DND-41 (cell line): ENCODE measurements around the gene EEF1AKMT1.
"Not testable (repeated sequence)": the region's sequence is repeated elsewhere in the genome, so short reads cannot be mapped to it uniquely, and the experiment has no call there.

Experiments
- ATAC-seq: fragments of 200-7000 bp; cut with Tn5 transposase; 3 replicates; pipeline ENCODE4 v1.9.1; 2021; ENCODE audit warnings: low read depth; ENCODE audit not compliant: insufficient read depth
- DNase-seq: peaks from one replicate; pipeline ENCODE4 v3.0.0-alpha.2; 2020
- H2AFZ ChIP-seq: 2 replicates; pipeline ENCODE4 v1.6.0; 2012; ENCODE audit warnings: low read depth, low read length
- H3K27ac ChIP-seq: 2 replicates; pipeline ENCODE4 v1.5.1; 2012; ENCODE audit warnings: low read length, inconsistent platforms
- H3K27me3 ChIP-seq: fragments of 200-600 bp; sonication (generic); 2 replicates; pipeline ENCODE4 v1.6.0; 2012; ENCODE audit warnings: low read length, mild to moderate bottlenecking, inconsistent platforms; ENCODE audit not compliant: insufficient read depth, poor library complexity
- H3K36me3 ChIP-seq: 2 replicates; pipeline ENCODE4 v1.5.1; 2012; ENCODE audit warnings: low read length, inconsistent platforms; ENCODE audit not compliant: insufficient read depth
- H3K4me1 ChIP-seq: 2 replicates; pipeline ENCODE4 v1.5.1; 2012; ENCODE audit warnings: mild to moderate bottlenecking, low read length; ENCODE audit not compliant: insufficient read depth
- H3K4me2 ChIP-seq: 2 replicates; pipeline ENCODE4 v1.6.0; 2012; ENCODE audit warnings: mild to moderate bottlenecking, moderate library complexity, low read length, inconsistent platforms; ENCODE audit not compliant: insufficient read depth
- H3K4me3 ChIP-seq, 2 experiments: fragments of 200-600 bp in 1 of 2; shearing (Covaris generic) in 1 of 2; 2 replicates each; pipeline ENCODE4 v1.5.1; 2012 to 2016; ENCODE audit warnings: inconsistent platforms in 2 of 2, low read length in 2 of 2, mild to moderate bottlenecking in 2 of 2, low read depth in 1 of 2, moderate library complexity in 1 of 2
- H3K79me2 ChIP-seq: 2 replicates; pipeline ENCODE4 v1.6.0; 2012; ENCODE audit warnings: low read length, inconsistent platforms; ENCODE audit not compliant: insufficient read depth
- H3K9ac ChIP-seq: 2 replicates; pipeline ENCODE4 v1.6.0; 2012; ENCODE audit warnings: low read depth, mild to moderate bottlenecking, inconsistent platforms, low read length, moderate library complexity
- H3K9me3 ChIP-seq: 2 replicates; pipeline ENCODE4 v1.5.1; 2012; ENCODE audit warnings: low read length, moderate library complexity, mild to moderate bottlenecking, inconsistent platforms; ENCODE audit not compliant: insufficient read depth, severe bottlenecking
- H4K20me1 ChIP-seq: 2 replicates; pipeline ENCODE4 v1.6.0; 2012; ENCODE audit warnings: low read length; ENCODE audit not compliant: insufficient read depth
- EZH2 ChIP-seq: IDR thresholded peaks from 3 replicates; pipeline ENCODE4 v1.6.1; 2012; ENCODE audit warnings: borderline replicate concordance, low read depth, mild to moderate bottlenecking, moderate library complexity, low read length, inconsistent platforms; ENCODE audit not compliant: severe bottlenecking
- TF ChIP-seq, protein P1 (sequence below): IDR thresholded peaks from 2 replicates; pipeline ENCODE4 v1.5.1; 2012; ENCODE audit warnings: borderline replicate concordance, low read length, moderate library complexity, mild to moderate bottlenecking; ENCODE audit not compliant: poor library complexity, severe bottlenecking; ENCODE audit errors: extremely low read depth

Gene EEF1AKMT1

DNA sequence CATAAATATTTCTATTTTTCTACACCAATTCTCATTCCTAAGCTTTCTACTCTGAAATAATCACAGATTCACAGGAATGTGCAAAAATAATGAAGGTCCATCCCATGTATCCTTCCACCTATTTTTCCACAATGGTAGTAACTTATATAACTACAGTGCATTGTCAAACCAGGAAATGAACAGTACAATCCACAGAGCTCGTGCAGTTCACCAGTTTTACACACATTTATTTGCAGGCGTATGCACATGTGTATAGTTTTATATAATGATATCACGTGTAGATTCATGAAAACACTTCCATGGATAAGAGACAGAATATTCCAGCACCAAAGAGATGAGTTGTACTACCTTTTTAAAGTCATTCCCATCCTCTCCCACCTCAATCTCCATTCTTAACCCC lies 12.9 kb downstream of the EEF1AKMT1 start:
- Histone ChIP-seq H3K36me3 (peaks cover 11% of the 10 kb centered on the region), H3K9ac (no peak overlapping the region), H3K79me2 (no peaks in the 10 kb centered on the region), H3K4me1 (no peaks in the 10 kb centered on the region), H3K4me2 (no peak overlapping the region), H3K9me3 (no peaks in the 10 kb centered on the region), H2AFZ (no peak overlapping the region), H3K27me3 (no peaks in the 10 kb centered on the region), H4K20me1 (no peaks in the 10 kb centered on the region), H3K4me3 (no peak overlapping the region), H3K27ac (no peak overlapping the region)
- TF ChIP-seq EZH2, result no peak
- TF ChIP-seq, protein P1, sequence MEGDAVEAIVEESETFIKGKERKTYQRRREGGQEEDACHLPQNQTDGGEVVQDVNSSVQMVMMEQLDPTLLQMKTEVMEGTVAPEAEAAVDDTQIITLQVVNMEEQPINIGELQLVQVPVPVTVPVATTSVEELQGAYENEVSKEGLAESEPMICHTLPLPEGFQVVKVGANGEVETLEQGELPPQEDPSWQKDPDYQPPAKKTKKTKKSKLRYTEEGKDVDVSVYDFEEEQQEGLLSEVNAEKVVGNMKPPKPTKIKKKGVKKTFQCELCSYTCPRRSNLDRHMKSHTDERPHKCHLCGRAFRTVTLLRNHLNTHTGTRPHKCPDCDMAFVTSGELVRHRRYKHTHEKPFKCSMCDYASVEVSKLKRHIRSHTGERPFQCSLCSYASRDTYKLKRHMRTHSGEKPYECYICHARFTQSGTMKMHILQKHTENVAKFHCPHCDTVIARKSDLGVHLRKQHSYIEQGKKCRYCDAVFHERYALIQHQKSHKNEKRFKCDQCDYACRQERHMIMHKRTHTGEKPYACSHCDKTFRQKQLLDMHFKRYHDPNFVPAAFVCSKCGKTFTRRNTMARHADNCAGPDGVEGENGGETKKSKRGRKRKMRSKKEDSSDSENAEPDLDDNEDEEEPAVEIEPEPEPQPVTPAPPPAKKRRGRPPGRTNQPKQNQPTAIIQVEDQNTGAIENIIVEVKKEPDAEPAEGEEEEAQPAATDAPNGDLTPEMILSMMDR, result no peak
- no peak for DNase-seq
- ATAC-seq, result no peak

GRCh38 chr13:20754009-20754408 lies 19.8 kb downstream of the EEF1AKMT1 start:
- TF ChIP-seq, protein P1, result no peak
- no peak for TF ChIP-seq EZH2
- no peak for DNase-seq

GRCh38 chr13:20749377-20749776 lies 24.4 kb downstream of the EEF1AKMT1 start:
- Histone ChIP-seq H3K27ac (no peak overlapping the region), H3K4me3 (no peak overlapping the region), H3K36me3 (no peaks in the 10 kb centered on the region; the same call in 1 of the 2 replicates), H2AFZ (no peak overlapping the region), H3K9me3 (peaks cover 29% of the 10 kb centered on the region), H3K27me3 (no peaks in the 10 kb centered on the region), H4K20me1 (no peaks in the 10 kb centered on the region), H3K79me2 (no peaks in the 10 kb centered on the region), H3K9ac (no peak overlapping the region), H3K4me1 (no peaks in the 10 kb centered on the region), H3K4me2 (no peak overlapping the region)
- TF ChIP-seq, protein P1, result no peak
- no peak for TF ChIP-seq EZH2
- no peak for ATAC-seq
- DNase-seq, result no peak

More at GRCh38 chr13:20754009-20754408, 19.8 kb downstream of the EEF1AKMT1 start:
- ATAC-seq, result no peak
- Histone ChIP-seq H3K9me3 (peaks cover 38% of the 10 kb centered on the region), H3K79me2 (no peaks in the 10 kb centered on the region), H3K9ac (no peak overlapping the region), H4K20me1 (no peaks in the 10 kb centered on the region), H3K36me3 (peaks cover 19% of the 10 kb centered on the region), H3K27ac (no peak overlapping the region), H3K27me3 (no peaks in the 10 kb centered on the region), H3K4me2 (no peak overlapping the region), H2AFZ (no peak overlapping the region), H3K4me1 (no peaks in the 10 kb centered on the region), H3K4me3 (no peak overlapping the region)

DNA sequence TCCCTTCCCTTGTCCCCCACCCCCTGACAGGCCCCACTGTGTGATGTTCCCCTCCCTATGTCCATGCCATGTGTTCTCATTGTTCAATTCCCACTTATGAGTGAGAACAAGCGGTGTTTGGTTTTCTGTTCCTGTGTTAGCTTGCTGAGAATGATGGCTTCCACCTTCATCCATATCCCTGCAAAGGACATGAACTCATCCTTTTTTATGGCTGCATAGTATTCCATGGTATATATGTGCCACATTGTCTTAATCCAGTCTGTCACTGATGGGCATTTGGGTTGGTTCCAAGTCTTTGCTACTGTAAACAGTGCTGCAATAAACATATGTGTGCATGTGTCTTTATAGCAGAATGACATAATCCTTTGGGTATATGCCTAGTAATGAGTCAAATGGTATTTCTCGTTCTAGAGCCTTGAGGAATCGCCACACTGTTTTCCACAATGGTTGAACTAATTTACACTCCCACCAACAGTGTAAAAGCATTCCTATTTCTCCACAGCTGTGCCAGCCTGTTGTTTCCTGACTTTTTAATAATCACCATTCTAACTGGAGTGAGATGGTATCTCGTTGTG lies 29.8 kb downstream of the EEF1AKMT1 start:
- not testable (repeated sequence) for ATAC-seq, H3K36me3 ChIP-seq, H3K4me2 ChIP-seq, H3K9ac ChIP-seq, H3K27ac ChIP-seq, H3K79me2 ChIP-seq, H4K20me1 ChIP-seq, H3K4me1 ChIP-seq, H3K27me3 ChIP-seq, DNase-seq, H3K9me3 ChIP-seq, H2AFZ ChIP-seq, H3K4me3 ChIP-seq
